A673 (cell line): ENCODE data around the gene ERG. TPM values are rescaled to one million over a fixed set of nuclear protein-coding genes. Genes with fewer than 3 reads are reported as not detected.

ENCODE experiments used
- BruUV-seq: library from RNA; stranded (reverse); fragments of 400-500 nt; replicated peaks from 2 replicates; lab custom pipeline; 2021; lab: Mats Ljungman, UMichigan
- CTCF ChIA-PET: fragments of 300-600 bp; sonication (Branson Sonifier 250); formaldehyde crosslinking; loops from one replicate; lab custom pipeline; 2022; ENCODE audit warnings: antibody characterized with exemption; lab: Charles Lee
- POLR2A ChIA-PET: fragments of 300-600 bp; sonication (Branson Sonifier 250); formaldehyde crosslinking; loops from one replicate; lab custom pipeline; 2022; ENCODE audit warnings: antibody characterized with exemption; ENCODE audit not compliant: low non-redundant PET; lab: Charles Lee
- DNase-seq: peaks from one replicate; pipeline ENCODE4 v3.0.0-alpha.2; 2015; ENCODE audit warnings: low spot score
- H3K27ac ChIP-seq: fragments of 200-600 bp; sonication (generic); 2 replicates; pipeline ENCODE4 v1.5.1; 2016; ENCODE audit warnings: mixed run types, low read depth, mild to moderate bottlenecking, mixed read lengths, antibody characterized with exemption, low read length; ENCODE audit not compliant: poor library complexity, severe bottlenecking
- H3K27me3 ChIP-seq: fragments of 200-600 bp; sonication (generic); replicated peaks from 2 replicates; pipeline ENCODE4 v1.6.1; 2017; ENCODE audit warnings: mixed run types, low read depth, mild to moderate bottlenecking, mixed read lengths, antibody characterized with exemption, low read length; ENCODE audit not compliant: insufficient read depth, poor library complexity
- H3K36me3 ChIP-seq: fragments of 200-600 bp; sonication (generic); 2 replicates; pipeline ENCODE4 v1.6.1; 2016; ENCODE audit warnings: mixed run types, mild to moderate bottlenecking, mixed read lengths, antibody characterized with exemption, low read length; ENCODE audit not compliant: insufficient read depth, poor library complexity, severe bottlenecking
- H3K4me1 ChIP-seq: fragments of 200-600 bp; sonication (generic); 2 replicates; pipeline ENCODE4 v1.6.1; 2017; ENCODE audit warnings: mixed run types, mild to moderate bottlenecking, mixed read lengths, antibody characterized with exemption, low read length; ENCODE audit not compliant: insufficient read depth, poor library complexity, severe bottlenecking
- H3K4me3 ChIP-seq: fragments of 200-600 bp; sonication (generic); 2 replicates; pipeline ENCODE4 v1.5.1; 2016; ENCODE audit warnings: low read depth, mixed run types, mild to moderate bottlenecking, mixed read lengths, low read length; ENCODE audit not compliant: poor library complexity, severe bottlenecking
- H3K9me3 ChIP-seq: fragments of 200-600 bp; sonication (generic); 2 replicates; pipeline ENCODE4 v1.6.1; 2016; ENCODE audit warnings: mixed run types, low read depth, mild to moderate bottlenecking, mixed read lengths, antibody characterized with exemption, low read length; ENCODE audit not compliant: poor library complexity, severe bottlenecking
- EZH2 ChIP-seq: fragments of 200-600 bp; sonication (generic); IDR thresholded peaks from 2 replicates; pipeline ENCODE4 v1.6.1; 2017; ENCODE audit warnings: borderline replicate concordance, low read depth, mild to moderate bottlenecking, mixed read lengths, antibody characterized with exemption, low read length; ENCODE audit not compliant: poor library complexity, severe bottlenecking
- intact Hi-C: fragments of 100-400 bp; cut with micrococcal nuclease; formaldehyde crosslinking; loops from one replicate; pipeline ENCODE4 v1.10.0; 2022; ENCODE audit not compliant: unreplicated experiment
- total RNA-seq: library from RNA; stranded (reverse); gene quantifications from 2 replicates; pipeline ENCODE4 v1.2.3, GENCODE V29; 2021
- TF ChIP-seq, protein P1 (sequence below): fragments of 300-800, 200-600 bp; sonication (generic); conservative IDR thresholded peaks from 2 replicates; pipeline ENCODE4 v1.5.1; 2017; ENCODE audit warnings: low read depth, mild to moderate bottlenecking, antibody characterized with exemption, low read length, moderate library complexity, mixed read lengths

The ERG gene
- total RNA-seq, 1 experiment from 2014 or later: not detected

GRCh38 chr21:38454161-38454560 lies 44.1 kb downstream of the ERG start:
- BruUV-seq: no TSS peak
- H3K4me1 ChIP-seq: no peaks in the 10 kb centered on the region
- ChIA-PET CTCF (no interaction called here), POLR2A (no interaction called here)
- no peak for DNase-seq
- intact Hi-C loops: no loop called here
- no peak overlapping the region for H3K4me3 ChIP-seq
- H3K36me3 ChIP-seq: no peaks in the 10 kb centered on the region
- H3K27me3 ChIP-seq: peaks cover 6% of the 10 kb centered on the region
- TF ChIP-seq EZH2: no peak
- TF ChIP-seq, protein P1, sequence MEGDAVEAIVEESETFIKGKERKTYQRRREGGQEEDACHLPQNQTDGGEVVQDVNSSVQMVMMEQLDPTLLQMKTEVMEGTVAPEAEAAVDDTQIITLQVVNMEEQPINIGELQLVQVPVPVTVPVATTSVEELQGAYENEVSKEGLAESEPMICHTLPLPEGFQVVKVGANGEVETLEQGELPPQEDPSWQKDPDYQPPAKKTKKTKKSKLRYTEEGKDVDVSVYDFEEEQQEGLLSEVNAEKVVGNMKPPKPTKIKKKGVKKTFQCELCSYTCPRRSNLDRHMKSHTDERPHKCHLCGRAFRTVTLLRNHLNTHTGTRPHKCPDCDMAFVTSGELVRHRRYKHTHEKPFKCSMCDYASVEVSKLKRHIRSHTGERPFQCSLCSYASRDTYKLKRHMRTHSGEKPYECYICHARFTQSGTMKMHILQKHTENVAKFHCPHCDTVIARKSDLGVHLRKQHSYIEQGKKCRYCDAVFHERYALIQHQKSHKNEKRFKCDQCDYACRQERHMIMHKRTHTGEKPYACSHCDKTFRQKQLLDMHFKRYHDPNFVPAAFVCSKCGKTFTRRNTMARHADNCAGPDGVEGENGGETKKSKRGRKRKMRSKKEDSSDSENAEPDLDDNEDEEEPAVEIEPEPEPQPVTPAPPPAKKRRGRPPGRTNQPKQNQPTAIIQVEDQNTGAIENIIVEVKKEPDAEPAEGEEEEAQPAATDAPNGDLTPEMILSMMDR: no peak
- no peak overlapping the region for H3K27ac ChIP-seq
- H3K9me3 ChIP-seq: no peaks in the 10 kb centered on the region

GRCh38 chr21:38448671-38449385 lies 49.4 kb downstream of the ERG start:
- no peak overlapping the region for H3K4me3 ChIP-seq
- no peak for DNase-seq
- ChIA-PET CTCF (no interaction called here), POLR2A (no interaction called here)
- H3K9me3 ChIP-seq: no peaks in the 10 kb centered on the region
- H3K27me3 ChIP-seq: peaks cover 20% of the 10 kb centered on the region
- intact Hi-C loops: no loop called here
- no peak overlapping the region for H3K27ac ChIP-seq
- TF ChIP-seq, protein P1: no peak
- TF ChIP-seq EZH2: no peak
- H3K4me1 ChIP-seq: no peaks in the 10 kb centered on the region
- H3K36me3 ChIP-seq: no peaks in the 10 kb centered on the region
- no TSS peak for BruUV-seq

DNA sequence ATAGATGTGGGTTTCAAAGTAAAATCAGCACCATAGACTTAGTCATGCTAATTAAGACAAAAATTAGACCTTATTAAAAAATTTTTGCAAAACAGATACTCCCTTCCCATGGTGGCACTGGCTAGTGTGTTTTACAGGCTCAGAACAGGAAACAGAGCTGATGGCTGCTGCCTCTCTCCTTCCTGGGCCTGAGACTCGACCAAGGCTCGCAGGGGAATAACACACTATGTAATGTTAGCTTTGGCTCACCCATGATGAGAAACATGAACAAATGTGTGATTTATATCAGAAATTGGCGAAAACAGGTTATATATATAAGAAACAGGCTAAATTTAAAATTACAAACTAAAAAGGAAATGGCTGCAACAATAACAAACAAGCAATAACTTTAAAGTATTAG lies 50.7 kb downstream of the ERG start:
- no peak for TF ChIP-seq EZH2
- TF ChIP-seq, protein P1: no peak
- CTCF ChIA-PET: no interaction called here
- no peaks in the 10 kb centered on the region for H3K9me3 ChIP-seq
- no peak overlapping the region for H3K27ac ChIP-seq
- H3K27me3 ChIP-seq: peaks cover 16% of the 10 kb centered on the region
- no peaks in the 10 kb centered on the region for H3K4me1 ChIP-seq
- H3K36me3 ChIP-seq: no peaks in the 10 kb centered on the region
- DNase-seq: no peak
- H3K4me3 ChIP-seq: no peak overlapping the region
- intact Hi-C loops: no loop called here
- POLR2A ChIA-PET: no interaction called here
- no TSS peak for BruUV-seq
